Heart left ventricle (tissue), 16 donors: ENCODE data around the gene GSK3A. TPM values are rescaled to one million over a fixed set of nuclear protein-coding genes. Genes with fewer than 3 reads are reported as not detected.

Experiments used
- ATAC-seq, 4 donors: fragments of 200-7000 bp; cut with Tn5 transposase; one replicate each; pipeline ENCODE4 v1.9.1; 2020 to 2022; ENCODE audit warnings: moderate library complexity in 4 of 4, mild to moderate bottlenecking in 3 of 4, moderate number of reproducible peaks in 1 of 4
- DNase-seq, 5 donors: peaks; one replicate each; pipeline ENCODE4 v3.0.0-alpha.2; 2020
- H3K27ac ChIP-seq, 12 donors: fragments of 200-600 bp; sonication (generic) in 4 of 12; one replicate each; pipeline versions ENCODE4 v1.5.0 to v1.8.0; 2016 to 2022; ENCODE audit warnings: mild to moderate bottlenecking in 2 of 12
- H3K27me3 ChIP-seq, 9 donors: fragments of 200-600 bp; sonication (generic) in 2 of 9; one replicate each; pipeline versions ENCODE4 v1.5.1 to v1.8.0; 2016 to 2022; ENCODE audit warnings: mild to moderate bottlenecking in 3 of 9
- H3K36me3 ChIP-seq, 9 donors: fragments of 200-600 bp; sonication (generic) in 2 of 9; one replicate each; pipeline versions ENCODE4 v1.5.0 to v1.8.0; 2018 to 2022; ENCODE audit warnings: mild to moderate bottlenecking in 2 of 9
- H3K4me1 ChIP-seq, 12 donors: fragments of 200-600 bp; sonication (generic) in 4 of 12; one replicate each; pipeline versions ENCODE4 v1.5.0 to v1.8.0; 2016 to 2022; ENCODE audit warnings: mild to moderate bottlenecking in 3 of 12
- H3K4me3 ChIP-seq, 12 donors: fragments of 200-600 bp; sonication (generic) in 4 of 12; one replicate each; pipeline versions ENCODE4 v1.5.0 to v1.8.0; 2017 to 2022; ENCODE audit warnings: mild to moderate bottlenecking in 9 of 12, moderate library complexity in 4 of 12
- H3K9me3 ChIP-seq, 12 donors: fragments of 200-600 bp; sonication (generic) in 4 of 12; one replicate each; pipeline versions ENCODE4 v1.5.0 to v1.8.0; 2016 to 2022; ENCODE audit warnings: mild to moderate bottlenecking in 1 of 12
- CTCF ChIP-seq, 12 donors: fragments of 200-600 bp; sonication (generic) in 4 of 12; IDR thresholded peaks; one replicate each; pipeline versions ENCODE4 v1.5.0 to v1.8.0; 2018 to 2022; ENCODE audit warnings: antibody characterized with exemption in 12 of 12, mild to moderate bottlenecking in 5 of 12
- POLR2A ChIP-seq, 2 donors: fragments of 450-650 bp; IDR thresholded peaks; one replicate each; pipeline ENCODE4 v1.6.1; 2017; ENCODE audit warnings: antibody characterized with exemption in 2 of 2, mild to moderate bottlenecking in 2 of 2, moderate library complexity in 2 of 2
- WGBS, 4 donors: extraction: QIAGEN DNeasy Blood & Tissue Kit in 2 of 4; methylation state at CpG; one replicate each; pipeline versions ENCODE4 v1.1.5 to v1.1.7; 2013 to 2018; 5-methylcytosine and 5-hydroxymethylcytosine counted together
- intact Hi-C, 10 donors: fragments of 100-400 bp; cut with DNase I; formaldehyde crosslinking; loops; one replicate each; pipeline versions ENCODE4 v1.11.1 to v1.14.2; 2022
- polyA plus RNA-seq, 2 donors: library from polyadenylated mRNA; stranded (reverse); fragments of 200-250 nt; gene quantifications; one replicate each; pipeline ENCODE4 v1.2.3, GENCODE V29; 2013
- total RNA-seq, 9 donors: library from RNA; depleted of rRNA in 2 of 9; stranded (reverse); fragments of >200 nt in 2 of 9; fragmentation: NEBNext Ultra II Directional in 3 of 9; extraction: Animal tissue kit (Norgen Biotek cat#: 25700) in 3 of 9; gene quantifications; one replicate each; pipeline versions ENCODE4 v1.1.0 to v1.2.4, GENCODE V29; 2016 to 2023
- donor health status: ischemic (EF 13 %, LVEDD 7.1; RV severe dilation, severe dysfunction).
- donor health status: healthy with polysubstance abuse.
- donor health status: DM: no; HTN: yes; CAD: no.
- donor health status: DM: no; HTN: no; CAD: no.
- donor health status: ischemic (EF 25% LVEDD 6.9; RV normal size, moderate dysfunction).
- donor health status: ischemic (EF 25% LVEDD 5.7; RV mildly dilated, moderate dysfunction).
- donor health status: healthy.
- donor health status: DM: yes; HTN: yes; CAD: no.
- donor health status: ischemic (EF 35%, LVEDD 5.7; RV mildly dilated, moderate dysfunction).
- donor health status: nonischemic (EF 11% LVEDD 7.7; RV severe dilation, severe dysfunction).
- donor health status: DM: yes; HTN: yes; CAD: no.
- donor health status: PGD.
- donor health status: ischemic (EF 29% LVEDD 5.4; RV normal size, mild dysfunction).
- donor health status: nonischemic (EF 23%, LVEDD 6.1; RV moderate dilation, normal function).

Gene GSK3A
- total and polyA plus RNA-seq, 11 donors = 22.5 to 76.5 (median 38.8) TPM

- Histone ChIP-seq H3K36me3 (peaks cover 0 to 31% (median 19%) of the 10 kb centered on the region in 9 donors), H3K4me1 (peaks cover 18 to 83% (median 67%) of the 10 kb centered on the region in 12 donors), H3K9me3 (no peaks in the 10 kb centered on the region), H3K4me3 (peak overlapping the region in 1 of 12 donors; percentile 16), H3K27me3 (no peaks in the 10 kb centered on the region), H3K27ac (peak overlapping the region in 11 of 12 donors; percentile 24 to 100 (median 58))
- no peak for ATAC-seq
- intact Hi-C loops = loop anchor here in 9 of 10 donors (1.0 to 10.0 kb wide), 7 partner anchors 32 to 178 kb away; partner anchors contain the start of genes LIPE (in 2 of the 9) and MEGF8 (in 1 of the 9)
- 43 to 53% (median 48%) methylated on average over 7 of the region's 7 CpGs for WGBS, 4 donors
- TF ChIP-seq CTCF (IDR thresholded peaks at IDR 0.05) (no peak), POLR2A (IDR thresholded peaks at IDR 0.05) (no peak)
- peak in 2 of 5 donors; percentile 26 to 48 for DNase-seq
Measured at GRCh38 chr19:42246922-42247639, 4.7 kb upstream of the GSK3A start.

GRCh38 chr19:42246143-42246921 is 3.9 kb upstream of the GSK3A start:
- Histone ChIP-seq H3K9me3 (no peaks in the 10 kb centered on the region), H3K4me1 (peaks cover 13 to 82% (median 64%) of the 10 kb centered on the region in 12 donors), H3K36me3 (peaks cover 0 to 31% (median 19%) of the 10 kb centered on the region in 9 donors), H3K4me3 (peak overlapping the region in 1 of 12 donors; percentile 16), H3K27me3 (no peaks in the 10 kb centered on the region), H3K27ac (peak overlapping the region in 11 of 12 donors; percentile 24 to 100 (median 58))
- DNase-seq (peak; percentile 77 to 87 (median 83)), ATAC-seq (peak in 2 of 4 donors; percentile 3 to 5)
- intact Hi-C loops = loop anchor here in 9 of 10 donors (1.0 to 10.0 kb wide), 7 partner anchors 32 to 178 kb away; partner anchors contain the start of genes LIPE (in 2 of the 9) and MEGF8 (in 1 of the 9)
- TF ChIP-seq CTCF (IDR thresholded peaks at IDR 0.05) (peak; percentile 36 to 81 (median 69)), POLR2A (IDR thresholded peaks at IDR 0.05) (no peak)
- WGBS, 4 donors = 10 to 17% (median 12%) methylated on average over 7 to 10 of the region's 10 CpGs

- no peaks in the 10 kb centered on the region for H3K27me3 ChIP-seq
- intact Hi-C loops = loop anchor here in 6 of 10 donors (1.0 to 10.0 kb wide), 5 partner anchors 42 to 180 kb away; partner anchors contain the start of gene LIPE (in 2 of the 6)
- ATAC-seq (no peak), DNase-seq (no peak)
- H3K9me3 ChIP-seq = no peaks in the 10 kb centered on the region
- WGBS, 4 donors = 71 to 76% (median 74%) methylated on average over 10 of the region's 10 CpGs
- H3K4me3 ChIP-seq = peak overlapping the region in 4 of 12 donors; percentile 79 to 91 (median 86)
- H3K36me3 ChIP-seq = peaks cover 0 to 30% (median 19%) of the 10 kb centered on the region in 9 donors
- peaks cover 18 to 82% (median 64%) of the 10 kb centered on the region in 12 donors for H3K4me1 ChIP-seq
- peak overlapping the region in 11 of 12 donors; percentile 86 to 99 (median 93) for H3K27ac ChIP-seq
- TF ChIP-seq CTCF (IDR thresholded peaks at IDR 0.05) (no peak), POLR2A (IDR thresholded peaks at IDR 0.05) (no peak)
Measured at GRCh38 chr19:42245231-42245630, 2.8 kb upstream of the GSK3A start.
